Fibroblast of mammary gland (primary cell): Measurements from ENCODE around the gene HHAT.

ENCODE experiments used
- DNase-seq: peaks from one replicate; pipeline ENCODE4 v3.0.0-alpha.2; 2010; ENCODE audit warnings: low read depth
- H3K4me3 ChIP-seq: 2 replicates; pipeline ENCODE4 v1.5.1; 2011; ENCODE audit warnings: low read depth, mild to moderate bottlenecking, low read length, moderate library complexity; ENCODE audit not compliant: control insufficient read depth
- TF ChIP-seq, protein P1 (sequence below): conservative IDR thresholded peaks from 2 replicates; pipeline ENCODE4 v1.5.1; 2011; ENCODE audit warnings: low read depth, low read length, inconsistent platforms; ENCODE audit not compliant: control insufficient read depth, insufficient read depth

HHAT gene

DNA sequence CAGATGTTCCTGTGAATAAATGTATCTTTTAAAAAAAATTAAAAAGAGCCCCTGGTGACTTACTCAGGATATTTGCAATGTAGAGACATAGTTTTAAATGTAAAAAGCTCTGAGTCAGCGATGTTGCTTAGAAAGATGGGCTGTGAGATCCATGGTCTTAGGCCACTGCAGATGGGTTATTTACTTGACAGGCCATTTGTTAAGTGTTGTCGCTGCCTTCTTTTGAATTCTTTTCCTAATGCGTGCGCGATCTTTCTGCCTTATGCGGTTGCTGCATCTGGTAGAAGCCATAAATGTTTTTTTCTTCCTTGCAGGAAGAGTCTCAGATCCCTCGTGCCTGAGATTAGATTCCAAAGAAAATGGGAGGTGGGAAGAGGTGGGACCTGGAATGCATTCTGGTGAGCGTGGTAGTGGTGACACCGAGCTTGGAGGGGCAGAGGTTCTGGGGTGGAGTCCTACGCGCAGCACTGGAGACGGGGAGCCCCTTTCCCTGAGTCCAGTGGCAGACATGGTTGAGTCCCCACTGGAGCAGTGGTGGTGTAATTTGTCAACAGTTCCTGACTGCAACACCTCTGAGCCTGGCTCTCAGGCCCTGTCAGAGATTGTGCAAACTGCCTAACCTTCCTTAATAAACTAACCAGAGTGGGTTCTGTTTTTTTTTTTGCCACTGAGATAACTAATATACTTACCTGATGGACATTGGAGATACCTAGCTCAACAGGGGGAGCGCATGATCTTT lies 197.2 kb downstream of the HHAT start:
- no peak overlapping the region for H3K4me3 ChIP-seq
- TF ChIP-seq, protein P1, sequence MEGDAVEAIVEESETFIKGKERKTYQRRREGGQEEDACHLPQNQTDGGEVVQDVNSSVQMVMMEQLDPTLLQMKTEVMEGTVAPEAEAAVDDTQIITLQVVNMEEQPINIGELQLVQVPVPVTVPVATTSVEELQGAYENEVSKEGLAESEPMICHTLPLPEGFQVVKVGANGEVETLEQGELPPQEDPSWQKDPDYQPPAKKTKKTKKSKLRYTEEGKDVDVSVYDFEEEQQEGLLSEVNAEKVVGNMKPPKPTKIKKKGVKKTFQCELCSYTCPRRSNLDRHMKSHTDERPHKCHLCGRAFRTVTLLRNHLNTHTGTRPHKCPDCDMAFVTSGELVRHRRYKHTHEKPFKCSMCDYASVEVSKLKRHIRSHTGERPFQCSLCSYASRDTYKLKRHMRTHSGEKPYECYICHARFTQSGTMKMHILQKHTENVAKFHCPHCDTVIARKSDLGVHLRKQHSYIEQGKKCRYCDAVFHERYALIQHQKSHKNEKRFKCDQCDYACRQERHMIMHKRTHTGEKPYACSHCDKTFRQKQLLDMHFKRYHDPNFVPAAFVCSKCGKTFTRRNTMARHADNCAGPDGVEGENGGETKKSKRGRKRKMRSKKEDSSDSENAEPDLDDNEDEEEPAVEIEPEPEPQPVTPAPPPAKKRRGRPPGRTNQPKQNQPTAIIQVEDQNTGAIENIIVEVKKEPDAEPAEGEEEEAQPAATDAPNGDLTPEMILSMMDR, result no peak
- DNase-seq, result no peak

DNA sequence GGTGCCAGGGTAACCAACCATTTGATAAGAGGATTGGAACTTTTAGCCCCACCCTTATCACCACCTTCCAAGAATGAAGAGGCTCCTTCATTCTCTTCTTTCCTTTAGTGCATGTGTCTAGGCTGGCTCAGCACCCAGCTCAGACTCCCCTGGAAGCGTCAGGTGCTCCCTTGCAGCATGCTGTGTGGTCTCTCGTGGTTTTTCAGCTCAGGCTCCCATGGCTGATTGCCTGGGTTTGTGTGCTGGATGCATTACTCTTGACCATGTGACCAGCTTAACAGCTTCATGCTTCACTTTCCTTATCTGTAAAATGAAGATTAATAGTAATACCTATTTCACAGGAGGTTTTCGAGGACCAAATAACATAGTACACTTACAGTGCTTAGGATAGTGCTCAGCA lies 198.4 kb downstream of the HHAT start:
- no peak overlapping the region for H3K4me3 ChIP-seq
- no peak for DNase-seq
- TF ChIP-seq, protein P1, result no peak

DNA sequence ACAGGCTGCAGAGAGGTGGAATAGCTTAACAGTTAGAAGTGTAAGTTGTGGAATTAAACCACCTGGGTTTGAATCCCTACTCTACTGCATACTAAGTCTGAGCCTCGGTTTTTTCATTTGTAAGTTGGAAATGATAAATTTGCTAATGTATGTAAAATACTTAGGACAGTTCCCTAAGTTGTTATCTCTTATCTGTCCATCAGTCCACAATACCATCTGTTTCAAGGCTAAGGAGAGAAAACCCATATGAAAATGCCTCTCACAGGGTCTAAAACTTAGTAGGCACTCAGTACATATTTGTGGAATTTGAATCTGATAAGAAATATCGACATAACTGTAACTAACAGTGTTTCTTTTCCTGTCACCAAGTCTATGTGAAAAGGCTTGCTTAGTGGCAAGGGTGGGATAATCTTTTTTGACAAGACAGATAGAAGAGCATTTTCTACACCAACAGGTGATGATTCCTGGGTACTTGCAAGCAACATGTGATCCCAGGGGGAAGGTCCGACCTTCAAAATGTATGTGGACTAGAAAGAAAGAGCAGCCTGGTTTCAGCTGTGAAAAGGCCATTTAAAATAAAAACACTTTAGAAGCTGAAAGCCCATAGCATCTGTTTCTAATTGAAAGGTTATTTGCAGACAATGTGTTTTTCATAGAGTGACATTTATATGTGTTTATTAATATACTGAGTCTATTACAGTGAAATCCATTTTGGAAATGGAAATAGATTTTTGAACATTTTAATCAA lies 202.9 kb downstream of the HHAT start:
- DNase-seq, result no peak
- no peak overlapping the region for H3K4me3 ChIP-seq
- TF ChIP-seq, protein P1, result no peak

DNA sequence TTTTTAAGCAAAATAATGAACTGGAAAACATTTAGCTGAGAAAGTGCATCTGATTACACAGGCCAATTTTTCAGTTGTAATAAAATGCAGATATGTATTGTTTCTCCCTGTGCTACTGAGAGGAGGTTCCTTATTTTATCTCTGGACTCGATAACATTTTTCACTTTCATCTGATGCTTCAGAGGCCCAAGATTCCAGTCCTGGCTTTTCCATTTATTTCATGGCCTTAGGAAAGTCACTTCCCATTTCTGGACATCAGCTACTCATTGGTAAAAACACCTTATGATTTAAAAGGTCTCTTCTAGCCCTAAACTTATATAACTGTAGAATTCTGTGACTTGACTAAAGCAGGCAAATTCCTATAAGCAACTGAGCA lies 203.5 kb downstream of the HHAT start:
- no peak for DNase-seq
- TF ChIP-seq, protein P1, result no peak
- H3K4me3 ChIP-seq, result no peak overlapping the region

DNA sequence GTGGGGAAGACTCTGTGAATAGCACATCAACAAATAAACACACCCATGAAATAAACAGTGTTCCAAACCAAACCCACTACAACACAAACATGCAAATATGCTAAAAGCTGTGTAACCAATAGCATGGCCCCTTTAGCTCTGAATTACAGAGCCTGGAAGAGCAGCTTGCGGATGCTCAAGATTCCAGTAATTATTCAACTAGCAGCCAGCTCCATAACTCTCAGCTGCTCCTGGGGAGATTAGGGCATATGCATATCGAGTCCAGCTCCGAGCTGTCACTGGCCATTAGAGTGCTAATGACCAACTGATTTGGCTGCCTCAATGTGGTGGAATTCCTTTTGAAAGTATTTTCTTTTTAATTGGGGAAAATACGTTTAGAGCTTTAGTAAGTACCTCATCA lies 207.1 kb downstream of the HHAT start:
- TF ChIP-seq, protein P1, result no peak
- no peak overlapping the region for H3K4me3 ChIP-seq
- DNase-seq, result no peak

DNA sequence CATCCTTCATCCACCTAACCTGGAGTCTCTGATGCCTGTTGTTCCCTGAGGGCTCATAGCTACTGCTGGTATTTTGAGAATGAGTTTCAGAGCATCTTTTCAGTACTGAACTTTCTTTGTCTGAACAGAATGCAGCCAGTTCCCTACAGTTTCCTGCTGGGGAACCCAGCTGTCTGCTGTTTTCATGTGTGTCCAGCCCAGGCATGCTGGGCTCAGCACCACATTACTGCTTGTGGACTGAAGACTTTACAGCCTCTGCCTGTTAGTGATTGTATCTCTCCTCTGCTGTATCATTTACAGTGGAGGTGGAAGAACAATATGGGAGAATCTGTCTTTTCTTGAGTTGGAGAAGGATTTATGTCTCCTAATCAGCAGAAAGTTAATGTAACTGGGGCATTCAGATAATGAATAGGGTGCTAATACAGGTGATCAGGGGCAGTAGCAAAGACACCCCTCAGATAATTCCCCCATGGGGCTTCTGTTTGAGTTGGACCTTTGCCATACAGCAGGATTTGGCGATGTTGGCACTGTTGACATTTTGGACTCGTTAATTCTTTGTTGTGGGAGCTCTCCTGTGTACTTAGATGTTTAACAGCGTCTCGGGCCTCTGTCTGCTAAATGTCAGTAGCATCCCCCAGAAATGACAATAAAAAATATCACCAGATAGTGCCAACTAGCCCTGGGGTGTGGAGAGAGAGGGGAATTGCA lies 207.7 kb downstream of the HHAT start:
- no peak for DNase-seq

More for the DNA sequence above, 207.7 kb downstream of the HHAT start:
- TF ChIP-seq, protein P1, result no peak
- H3K4me3 ChIP-seq, result no peak overlapping the region
